ENCODE results near the gene GATB.

DNA sequence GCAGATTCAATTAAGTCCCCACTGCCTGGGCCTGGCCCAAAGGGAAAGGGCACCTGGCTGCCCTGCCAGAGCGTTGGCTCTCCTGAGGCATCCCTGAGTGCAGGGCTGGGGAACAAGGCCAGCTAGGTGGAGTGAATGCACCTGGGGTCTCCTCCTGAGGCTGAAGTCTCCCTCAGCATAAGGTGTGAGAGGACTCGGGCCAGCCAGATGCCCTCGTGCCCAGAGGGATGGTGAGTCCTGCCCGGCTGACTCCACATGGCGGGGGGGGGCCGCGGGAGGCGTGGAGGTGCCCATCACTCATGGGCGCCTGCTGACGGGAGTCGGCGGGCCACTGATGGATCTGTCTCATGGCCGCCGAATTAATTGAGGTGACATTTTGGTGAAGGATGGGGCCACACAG is 87.8 kb downstream of the GATB start:
- TF ChIP-seq, protein P1, sequence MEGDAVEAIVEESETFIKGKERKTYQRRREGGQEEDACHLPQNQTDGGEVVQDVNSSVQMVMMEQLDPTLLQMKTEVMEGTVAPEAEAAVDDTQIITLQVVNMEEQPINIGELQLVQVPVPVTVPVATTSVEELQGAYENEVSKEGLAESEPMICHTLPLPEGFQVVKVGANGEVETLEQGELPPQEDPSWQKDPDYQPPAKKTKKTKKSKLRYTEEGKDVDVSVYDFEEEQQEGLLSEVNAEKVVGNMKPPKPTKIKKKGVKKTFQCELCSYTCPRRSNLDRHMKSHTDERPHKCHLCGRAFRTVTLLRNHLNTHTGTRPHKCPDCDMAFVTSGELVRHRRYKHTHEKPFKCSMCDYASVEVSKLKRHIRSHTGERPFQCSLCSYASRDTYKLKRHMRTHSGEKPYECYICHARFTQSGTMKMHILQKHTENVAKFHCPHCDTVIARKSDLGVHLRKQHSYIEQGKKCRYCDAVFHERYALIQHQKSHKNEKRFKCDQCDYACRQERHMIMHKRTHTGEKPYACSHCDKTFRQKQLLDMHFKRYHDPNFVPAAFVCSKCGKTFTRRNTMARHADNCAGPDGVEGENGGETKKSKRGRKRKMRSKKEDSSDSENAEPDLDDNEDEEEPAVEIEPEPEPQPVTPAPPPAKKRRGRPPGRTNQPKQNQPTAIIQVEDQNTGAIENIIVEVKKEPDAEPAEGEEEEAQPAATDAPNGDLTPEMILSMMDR (IDR thresholded peaks at IDR 0.05): no peak
- TF ChIP-seq EZH2 (IDR thresholded peaks at IDR 0.05; ENCODE audit: borderline replicate concordance, insufficient read depth, low read depth, low read length, poor library complexity, severe bottlenecking): no peak
